ENCODE measurements around the gene BUB3.

The BUB3 gene

DNA sequence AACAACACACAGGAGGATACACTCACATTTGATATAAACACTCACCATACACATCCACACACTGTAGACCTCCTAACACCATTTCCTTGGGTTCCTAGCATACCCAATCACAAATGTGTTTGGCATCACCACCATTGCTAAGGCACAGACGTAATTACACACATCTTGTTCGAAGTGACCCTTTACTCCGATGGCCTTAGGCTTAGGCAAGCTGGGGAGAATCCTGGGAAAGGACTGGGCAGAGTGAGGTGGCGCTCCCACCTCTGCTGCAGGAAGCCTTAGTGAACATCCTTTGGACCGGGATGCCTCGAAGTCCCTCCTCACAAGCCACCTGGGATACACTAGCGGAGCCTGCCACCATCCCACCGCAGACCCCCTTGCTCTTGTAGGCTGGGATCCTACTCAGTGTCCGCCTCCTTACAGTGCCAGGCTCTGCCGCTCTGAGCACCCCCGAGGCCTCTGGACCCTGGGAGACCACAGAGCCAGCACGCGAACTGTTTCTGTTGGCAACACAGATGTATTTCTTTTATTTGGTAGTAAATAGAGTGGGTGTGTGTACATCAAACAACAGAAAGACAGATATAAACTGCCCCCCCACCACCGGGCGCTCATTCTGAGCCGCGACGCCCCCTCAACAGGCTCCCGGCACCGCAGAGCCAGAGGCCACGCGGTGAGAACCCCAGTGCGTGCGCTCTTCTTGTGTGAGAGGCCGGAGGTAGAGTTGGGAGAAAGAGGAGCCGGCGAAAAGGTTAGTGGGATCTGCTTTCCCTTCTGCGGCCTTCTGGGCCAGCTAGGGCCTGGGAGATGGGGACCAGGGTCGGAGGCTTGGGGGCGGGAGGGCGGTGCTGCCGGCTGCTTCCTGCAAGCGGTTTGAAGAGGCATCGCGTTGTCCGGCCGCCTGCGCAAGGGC lies 12.2 kb upstream of the BUB3 start:
- no peak for DNase-seq

DNA sequence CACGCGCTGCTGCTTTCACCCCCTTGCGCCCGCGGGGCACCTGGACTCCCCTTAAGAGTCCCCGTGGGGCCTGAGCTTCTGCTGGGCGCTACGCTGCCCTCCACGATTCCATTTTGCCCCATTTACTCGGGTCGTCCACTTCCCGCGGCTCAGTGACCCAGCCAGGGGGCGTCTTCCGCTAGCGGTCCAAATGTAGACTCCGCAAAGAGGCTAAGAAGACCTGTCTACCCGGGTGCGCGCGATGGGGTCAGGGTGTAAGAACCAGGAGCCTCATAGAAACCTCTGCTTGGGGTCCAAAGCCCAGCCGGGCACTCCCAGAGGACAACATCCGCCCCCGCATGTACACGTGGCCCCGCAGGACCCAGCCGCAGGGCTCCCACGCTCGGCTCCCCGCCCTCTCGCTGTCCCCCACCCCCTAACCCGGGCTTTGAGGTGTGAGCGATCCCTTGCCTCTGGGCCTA lies 11.5 kb upstream of the BUB3 start:
- DNase-seq = no peak

DNA sequence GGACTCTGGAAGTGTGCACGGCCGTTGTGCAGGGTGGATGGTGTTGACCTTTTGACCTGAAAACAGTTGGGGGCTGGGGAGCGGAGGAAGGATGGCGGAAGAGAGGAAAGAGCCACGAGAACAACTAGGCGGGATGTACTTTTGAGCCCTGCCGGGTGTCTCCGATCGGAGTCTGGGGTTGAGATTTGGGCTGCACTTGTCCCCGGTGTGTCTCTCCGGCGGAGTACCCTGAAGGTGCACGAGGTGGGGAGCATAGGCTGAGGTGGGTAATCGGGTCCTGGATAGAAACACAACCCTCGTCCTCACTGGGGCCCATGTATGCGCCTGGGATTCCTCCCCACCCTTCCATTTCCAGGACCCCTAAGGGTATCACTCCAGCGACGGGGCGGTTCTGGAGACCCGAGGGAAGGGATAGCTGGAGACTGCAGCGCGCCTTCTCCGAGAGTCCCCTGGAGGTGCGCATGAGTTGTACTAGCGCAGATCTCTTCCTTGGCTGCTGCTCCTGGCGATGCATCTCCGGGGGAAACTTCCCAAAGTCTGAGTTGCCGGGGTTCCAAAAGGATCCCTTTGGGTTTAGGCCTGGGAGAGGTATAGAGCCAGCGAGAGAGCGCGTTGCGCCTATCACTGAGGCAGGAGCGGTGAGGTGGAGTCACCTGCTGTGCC lies 10.9 kb upstream of the BUB3 start:
- DNase-seq = no peak

DNA sequence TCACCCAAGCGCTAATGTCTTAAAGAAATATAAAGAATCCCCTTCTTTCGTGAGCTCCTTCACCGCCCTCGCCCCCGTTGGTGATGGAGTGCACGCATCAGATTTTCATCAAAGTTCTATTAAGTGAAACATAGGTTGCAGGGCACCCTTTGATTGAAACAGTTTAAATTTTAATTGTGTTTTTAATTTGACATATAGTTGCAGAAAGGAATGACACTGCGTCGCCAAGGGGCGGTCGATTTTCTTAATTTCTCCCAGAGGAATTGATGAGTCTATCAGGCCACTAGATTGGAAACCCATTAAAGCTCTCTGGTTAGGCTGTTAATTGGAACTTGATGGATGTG lies 10.4 kb upstream of the BUB3 start:
- no peak for DNase-seq

DNA sequence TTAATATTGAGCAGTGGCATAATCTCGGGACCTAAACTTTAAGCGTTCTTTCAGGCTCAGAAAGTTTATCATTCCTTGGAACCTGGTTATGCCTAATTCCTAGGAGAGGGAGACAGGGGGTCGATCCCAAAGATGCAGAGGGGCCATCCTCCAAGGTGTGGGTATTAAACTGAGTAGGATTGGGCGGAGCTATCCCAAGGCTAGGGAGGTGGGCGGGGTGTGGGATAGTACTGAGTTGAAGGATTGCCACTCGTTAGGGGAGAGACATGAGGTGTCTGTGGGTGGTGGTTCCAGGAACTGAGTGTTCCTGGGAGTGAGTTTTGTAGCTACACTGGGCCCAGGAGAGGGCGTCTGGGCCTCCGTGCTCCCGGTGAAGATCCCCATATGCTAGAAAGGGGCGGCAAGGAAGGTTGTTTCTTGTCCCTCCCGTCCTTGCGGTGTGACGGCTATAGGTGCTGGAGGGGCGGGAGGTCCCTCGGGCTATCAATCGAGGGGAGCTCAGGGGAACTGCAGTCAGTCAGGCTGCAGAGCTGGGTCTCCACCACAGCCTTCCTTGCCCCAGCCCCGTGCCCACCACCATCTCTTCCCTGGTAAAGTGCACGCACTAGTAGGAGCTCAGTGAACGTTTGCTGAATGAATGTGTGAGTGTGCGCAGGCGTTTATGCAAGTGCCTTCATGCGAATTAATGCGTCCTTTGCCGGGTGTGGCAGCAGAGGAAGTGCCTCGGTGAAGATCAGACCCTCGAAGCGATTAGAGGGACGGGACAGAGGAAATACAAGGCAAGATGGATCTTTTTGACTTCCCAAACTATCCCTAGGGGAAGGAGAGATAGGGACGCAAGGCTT lies 9.3 kb upstream of the BUB3 start:
- DNase-seq = no peak

DNA sequence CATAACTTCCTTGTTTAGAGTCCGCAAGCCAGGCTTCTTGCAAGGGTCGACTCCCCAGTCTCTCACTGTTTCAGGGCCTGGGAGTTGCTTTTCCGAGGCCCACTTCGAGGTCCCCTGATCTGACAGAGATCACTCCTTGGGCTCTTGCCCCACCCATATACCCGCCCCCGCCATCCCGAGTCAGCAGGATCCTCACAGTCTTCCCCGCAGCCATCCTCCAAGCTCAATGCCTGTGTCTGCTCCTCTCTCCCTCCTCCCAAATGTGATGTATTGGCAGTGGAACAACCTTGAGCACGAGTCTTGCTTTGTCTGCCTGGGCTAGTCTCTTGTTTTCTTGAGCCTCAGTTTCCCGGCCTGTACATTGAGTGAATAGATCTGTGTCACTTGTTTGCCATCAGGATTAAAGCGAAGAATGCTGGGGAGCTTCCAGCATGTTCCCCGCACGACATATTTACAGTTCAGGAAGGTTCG lies 8.6 kb upstream of the BUB3 start:
- no peak for DNase-seq

DNA sequence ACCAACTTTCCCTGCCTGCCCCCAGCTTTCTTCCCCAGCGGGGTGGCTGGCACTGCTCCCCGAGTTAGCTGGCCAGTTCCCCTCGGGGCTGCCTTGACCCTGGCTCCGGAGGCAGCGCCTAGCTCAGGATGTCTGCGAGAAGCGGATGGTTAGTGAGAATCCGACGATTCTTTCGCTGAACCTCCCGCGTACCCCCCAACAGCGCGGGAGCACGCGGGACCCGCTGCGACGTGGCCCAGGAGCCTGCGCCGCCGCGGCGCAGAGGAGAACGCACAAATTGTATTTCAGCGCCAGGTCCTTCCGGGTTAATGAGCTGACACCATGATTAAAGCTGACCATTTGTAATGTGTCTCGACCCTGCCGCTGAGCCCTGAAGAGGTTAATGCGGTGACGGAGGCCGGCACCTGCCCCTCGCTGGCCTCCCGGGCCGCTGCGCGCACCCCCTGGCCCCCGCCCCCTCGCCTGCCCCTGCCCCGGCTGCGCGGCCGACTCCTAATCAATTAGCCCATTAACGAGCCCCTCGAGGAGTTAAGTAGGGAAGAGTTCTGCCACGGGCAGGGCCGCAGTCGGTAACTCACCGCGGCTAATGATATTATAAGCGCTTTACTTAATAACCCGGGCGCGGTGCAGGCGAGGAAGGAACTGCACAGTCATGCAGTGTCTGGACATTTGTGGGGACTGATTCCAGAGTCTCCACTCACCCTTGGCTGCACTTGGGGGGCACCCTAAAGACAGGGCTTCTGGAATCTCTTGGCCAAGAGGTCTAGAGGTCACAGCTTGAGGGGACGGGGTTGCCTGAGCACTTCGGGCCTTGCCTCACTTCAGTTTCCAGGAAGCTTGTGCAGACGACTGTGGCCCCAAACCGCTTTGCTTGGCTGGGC lies 7.9 kb upstream of the BUB3 start:
- DNase-seq = no peak

DNA sequence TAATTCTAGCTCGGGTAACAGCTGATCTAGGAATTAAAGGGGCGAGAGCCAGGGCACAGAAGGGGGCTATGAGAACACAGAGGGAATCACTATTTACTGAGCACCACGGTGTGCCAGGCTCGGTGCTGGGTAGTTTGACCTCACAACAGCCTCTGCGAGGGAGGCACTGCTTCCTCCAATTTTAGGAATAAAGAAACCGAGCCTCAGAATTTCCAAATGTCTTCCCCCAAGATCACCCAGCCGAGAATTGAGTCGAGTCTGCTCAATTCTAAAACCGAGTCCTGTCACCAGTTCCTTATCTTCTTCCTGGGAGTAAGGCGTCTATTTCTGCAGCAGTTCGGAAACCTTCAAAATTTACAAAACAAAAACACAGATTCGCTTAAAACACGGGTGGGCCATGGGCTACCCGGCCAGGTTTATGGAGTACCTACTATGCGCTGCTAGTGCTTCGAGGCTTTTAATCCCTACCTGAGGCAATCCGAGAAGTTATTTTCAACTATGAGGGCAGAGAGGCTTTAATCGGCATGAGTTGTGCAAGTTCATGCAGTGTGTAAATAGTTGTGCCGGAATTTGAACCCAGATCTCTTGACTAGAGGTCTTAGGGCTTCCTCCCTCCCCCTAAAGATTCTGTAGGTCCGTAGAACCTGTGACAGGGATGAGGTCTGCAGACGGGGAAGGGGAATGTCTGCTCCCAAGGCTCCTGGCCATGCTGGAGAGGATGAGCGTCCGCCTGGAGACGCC lies 7.1 kb upstream of the BUB3 start:
- DNase-seq = no peak

DNA sequence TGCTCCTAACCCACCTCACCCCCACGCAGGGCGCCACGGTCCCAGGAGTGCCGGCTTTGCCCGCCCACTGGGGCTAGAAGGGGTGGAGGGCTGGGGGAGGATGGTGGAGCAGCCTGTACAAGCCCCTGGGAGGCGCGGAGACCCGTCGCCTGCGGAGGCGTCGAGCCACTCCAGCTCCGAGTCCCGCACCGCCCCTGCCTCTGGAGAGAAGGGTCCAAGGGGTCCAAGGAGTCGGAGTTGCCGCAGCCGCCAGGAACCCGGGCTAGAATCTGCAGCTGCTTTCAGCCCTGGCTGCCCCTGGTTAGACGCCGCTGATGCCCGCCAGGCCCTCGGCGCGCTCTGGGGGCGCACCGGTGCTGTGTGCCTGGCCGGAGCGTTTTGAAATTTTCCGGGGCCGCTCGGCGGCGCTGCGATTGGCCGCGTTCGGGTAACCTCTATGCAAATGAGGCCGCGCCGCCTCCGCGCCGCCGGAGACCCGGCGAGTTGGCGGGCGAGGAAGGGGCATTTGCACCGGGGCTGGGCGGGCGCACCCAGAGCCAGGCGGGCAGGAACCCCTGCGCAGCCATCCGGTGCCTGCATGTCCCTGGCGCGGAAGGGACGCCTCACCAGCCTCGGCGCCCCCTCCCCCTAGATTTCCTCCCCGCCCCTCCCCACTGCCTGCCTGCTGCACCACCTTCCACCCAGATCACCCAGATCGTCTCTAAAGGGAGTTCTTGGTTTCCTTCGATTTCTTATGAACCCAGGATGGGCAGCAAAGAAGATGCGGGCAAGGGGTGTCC lies 6.4 kb upstream of the BUB3 start, which contains the start of gene HMX2:
TSS of gene HMX2 (plus strand) at position 502 of the 779 bp plus-strand sequence. CDS start at position 745, 243 bp downstream.
- no peak for DNase-seq

DNA sequence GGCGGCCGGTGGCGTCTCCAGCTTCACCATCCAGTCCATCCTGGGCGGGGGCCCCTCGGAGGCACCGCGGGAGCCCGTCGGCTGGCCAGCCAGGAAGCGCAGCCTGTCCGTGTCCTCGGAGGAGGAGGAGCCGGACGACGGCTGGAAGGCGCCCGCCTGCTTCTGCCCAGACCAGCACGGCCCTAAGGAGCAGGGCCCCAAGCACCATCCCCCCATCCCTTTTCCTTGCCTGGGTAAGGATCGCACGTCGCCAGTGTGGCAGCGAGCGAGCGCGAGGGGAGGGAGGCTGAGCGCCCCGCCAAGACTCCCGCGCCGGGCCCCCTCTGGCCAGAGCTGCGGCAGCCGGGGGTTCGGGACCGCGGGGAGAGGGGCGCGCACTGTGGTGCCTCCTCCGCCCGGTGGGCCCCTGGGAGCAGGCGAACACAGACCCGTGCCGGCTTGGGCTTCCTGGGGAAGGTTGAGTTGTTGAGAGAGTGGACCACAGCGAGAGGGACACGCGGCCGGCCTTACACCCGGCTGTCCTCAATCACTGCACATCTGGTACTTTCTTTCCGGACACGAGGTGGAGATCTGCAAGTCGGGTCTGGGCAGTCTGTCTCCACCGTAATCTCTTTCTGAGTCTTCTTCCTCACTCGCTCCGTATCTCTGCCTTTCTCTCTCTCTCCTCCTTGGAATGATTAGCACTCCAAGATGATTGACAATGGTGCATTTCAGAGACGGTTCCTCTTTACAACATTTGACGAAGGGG lies 5.6 kb upstream of the BUB3 start:
- no peak for DNase-seq

DNA sequence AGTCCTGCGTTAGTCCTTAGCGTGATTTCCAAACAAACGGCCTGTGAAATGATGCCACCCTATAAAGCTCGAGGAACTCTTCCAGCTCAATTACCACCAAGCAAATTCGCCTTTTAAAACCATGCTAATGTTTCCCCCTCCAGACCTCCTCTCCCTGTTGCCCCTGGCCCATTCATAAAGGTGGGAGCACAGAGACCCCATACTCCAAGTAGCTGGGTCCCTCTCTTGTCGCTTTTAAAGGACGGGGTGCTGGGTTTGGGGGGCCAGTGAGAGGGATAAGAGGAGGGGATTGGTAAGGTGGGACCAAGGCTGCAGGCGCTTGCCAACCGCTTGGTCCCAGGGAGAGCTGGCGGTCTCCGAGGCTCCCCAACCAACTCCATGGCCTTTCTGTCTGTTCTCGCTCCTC lies 5.0 kb upstream of the BUB3 start:
- no peak for DNase-seq

DNA sequence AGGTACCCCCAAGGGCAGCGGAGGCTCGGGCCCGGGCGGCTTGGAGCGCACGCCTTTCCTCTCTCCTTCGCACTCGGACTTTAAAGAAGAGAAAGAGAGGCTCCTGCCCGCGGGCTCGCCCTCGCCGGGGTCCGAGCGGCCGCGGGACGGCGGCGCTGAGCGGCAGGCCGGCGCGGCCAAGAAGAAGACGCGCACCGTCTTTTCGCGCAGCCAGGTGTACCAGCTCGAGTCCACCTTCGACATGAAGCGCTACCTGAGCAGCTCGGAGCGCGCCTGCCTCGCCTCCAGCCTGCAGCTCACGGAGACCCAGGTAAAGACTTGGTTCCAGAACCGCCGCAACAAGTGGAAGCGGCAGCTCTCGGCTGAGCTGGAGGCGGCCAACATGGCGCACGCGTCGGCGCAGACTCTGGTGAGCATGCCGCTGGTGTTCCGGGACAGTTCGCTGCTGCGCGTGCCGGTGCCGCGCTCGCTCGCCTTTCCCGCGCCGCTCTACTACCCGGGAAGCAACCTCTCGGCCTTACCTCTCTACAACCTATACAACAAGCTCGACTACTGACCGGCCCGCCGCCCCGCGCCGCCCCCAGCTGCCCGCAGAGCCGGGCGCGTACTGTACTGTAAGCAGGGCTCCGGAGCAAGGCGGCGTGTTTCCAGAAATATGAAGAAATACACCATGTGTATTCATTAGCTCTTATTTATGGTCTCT lies 4.5 kb upstream of the BUB3 start:
- no peak for DNase-seq

DNA sequence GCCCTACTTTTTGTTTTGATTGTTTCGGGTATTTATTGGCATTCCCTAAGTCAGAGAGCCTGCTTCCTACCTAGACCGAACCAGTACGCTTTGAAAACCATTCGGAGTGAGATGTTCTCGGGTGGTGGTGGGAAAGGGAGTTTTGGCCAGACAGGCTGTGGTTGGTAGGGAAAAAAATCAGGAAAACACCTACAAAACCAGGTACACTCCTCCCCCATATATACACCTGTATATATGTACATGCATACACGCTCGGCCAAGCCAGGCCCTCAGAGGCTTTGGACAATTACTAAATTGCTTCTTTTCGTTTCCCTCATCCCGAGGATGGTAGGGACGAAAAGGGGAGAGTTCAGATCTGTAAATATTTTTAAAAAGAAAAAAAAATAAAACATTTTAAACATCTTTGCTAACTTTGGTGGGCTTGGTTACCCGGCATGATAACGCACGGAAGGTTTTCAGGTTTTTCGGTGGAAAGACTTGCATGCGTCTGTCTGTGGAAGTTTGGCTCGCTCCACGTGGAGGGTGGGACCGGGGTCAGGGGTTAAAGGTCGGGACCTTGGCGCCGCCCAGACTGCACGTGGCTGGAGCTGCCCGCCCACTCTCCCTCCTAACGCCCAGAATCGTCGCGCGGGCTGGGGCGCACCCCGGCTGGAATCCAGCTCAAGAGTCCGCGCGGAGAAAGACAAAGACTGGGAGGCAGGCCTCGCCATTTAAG lies 3.8 kb upstream of the BUB3 start:
- no peak for DNase-seq

DNA sequence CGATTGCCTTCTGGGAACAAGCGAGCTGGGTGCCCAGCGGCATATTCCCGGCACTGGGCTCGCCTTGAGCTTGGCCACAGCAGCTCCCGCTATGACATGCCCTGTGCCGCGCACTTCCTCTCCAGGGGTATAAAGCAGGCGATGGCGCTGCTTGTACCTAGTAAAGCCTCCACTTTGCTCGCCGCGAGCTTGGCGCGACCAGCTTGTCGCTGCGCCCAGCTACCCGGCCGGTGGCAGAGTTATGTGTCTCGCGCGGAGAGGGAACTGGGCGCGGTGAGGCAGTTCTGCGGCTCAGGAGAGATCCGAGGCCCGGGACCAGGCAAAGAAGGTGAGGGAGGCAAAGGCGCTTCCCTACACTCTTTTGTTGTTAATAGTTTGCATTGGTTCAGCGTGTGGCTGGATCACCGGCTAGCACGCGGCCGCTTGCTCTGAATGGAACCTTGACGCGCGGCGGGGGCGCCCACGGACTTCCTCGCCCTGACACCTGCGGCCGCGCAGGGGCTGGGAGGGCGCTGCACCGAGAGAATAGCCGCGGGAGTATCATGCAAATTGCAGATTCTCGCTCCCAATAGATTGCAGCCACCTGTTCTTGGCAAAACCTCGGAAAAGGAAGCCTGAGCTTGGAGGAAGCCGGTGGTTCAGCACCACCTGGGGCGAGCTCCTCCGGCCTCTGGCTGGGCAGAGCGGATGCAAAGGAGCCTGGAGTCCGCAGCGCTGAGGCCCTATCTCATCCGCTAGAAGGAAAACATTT lies 3.0 kb upstream of the BUB3 start:
- no peak for DNase-seq

DNA sequence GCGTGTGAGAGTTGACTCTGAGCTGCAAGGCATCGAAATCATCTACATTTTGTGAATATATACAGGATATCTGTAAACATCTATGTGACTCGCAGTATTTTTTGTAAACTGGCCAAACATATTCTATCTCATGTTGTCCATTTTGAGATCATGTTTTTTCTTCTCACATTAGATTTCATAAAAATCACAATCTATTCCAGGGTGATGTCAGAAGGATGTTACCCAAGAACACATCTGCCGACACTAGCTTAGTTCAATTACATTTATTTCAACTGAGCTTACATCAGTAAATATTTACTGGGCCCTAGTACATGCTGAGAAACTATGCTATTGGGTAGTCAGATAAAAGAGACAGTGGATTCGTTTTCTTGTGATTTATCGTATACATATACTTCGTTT lies 2.5 kb upstream of the BUB3 start:
- no peak for DNase-seq

DNA sequence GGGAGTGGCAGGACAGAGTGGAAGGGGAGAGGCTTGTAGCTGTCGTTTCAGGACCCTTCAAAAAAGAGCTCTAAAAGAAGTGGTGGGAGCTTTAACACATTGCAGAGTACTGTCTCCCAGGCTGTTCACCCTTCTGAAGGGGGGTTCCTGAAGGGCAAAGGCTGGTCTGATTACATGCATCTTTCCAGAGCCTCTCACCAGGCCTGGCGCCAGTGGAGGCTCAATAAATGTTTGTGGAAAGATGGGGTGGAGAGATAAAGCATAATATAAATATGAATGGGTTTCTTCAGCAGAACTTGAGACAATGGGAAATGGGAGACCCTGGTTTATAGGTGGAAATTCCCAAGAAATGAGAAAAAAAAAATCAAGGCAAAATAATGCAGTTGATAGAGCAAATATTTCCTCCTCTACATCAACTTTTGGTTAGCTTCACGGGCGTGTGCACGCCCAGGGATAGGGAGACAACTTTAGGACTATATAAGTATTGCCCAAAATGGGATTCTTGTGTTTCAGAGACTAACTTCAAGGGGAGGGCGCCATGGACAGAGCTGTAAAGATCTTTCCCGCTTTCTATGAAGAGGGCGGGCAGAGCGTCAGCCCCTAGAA lies 613 bp upstream of the BUB3 start:
- no peak for DNase-seq
